GM12878 (cell line): Measurements from ENCODE around the gene TRIM46. TPM values are rescaled to one million over a fixed set of nuclear protein-coding genes. Genes with fewer than 3 reads are reported as not detected.

ENCODE experiments used
- BACH1 ChIP-seq: fragments of 450-650 bp; IDR thresholded peaks from 2 replicates; pipeline ENCODE4 v1.6.1; 2017; ENCODE audit warnings: mild to moderate bottlenecking, borderline replicate concordance
- FOXM1 ChIP-seq: IDR thresholded peaks from 2 replicates; pipeline ENCODE4 v1.6.1; 2012; ENCODE audit warnings: low read depth, mild to moderate bottlenecking, inconsistent platforms, low read length, moderate library complexity
- GABPA ChIP-seq: IDR thresholded peaks from 2 replicates; pipeline ENCODE4 v1.6.1; 2014; ENCODE audit warnings: antibody characterized with exemption, low read depth, mild to moderate bottlenecking, inconsistent platforms
- GATAD2B ChIP-seq: fragments of 450-650 bp; conservative IDR thresholded peaks from 2 replicates; pipeline ENCODE4 v1.6.1; 2017; ENCODE audit warnings: low read depth, mild to moderate bottlenecking, moderate library complexity
- HDGF ChIP-seq: fragments of 450-650 bp; IDR thresholded peaks from 2 replicates; pipeline ENCODE4 v1.6.1; 2016; ENCODE audit warnings: antibody characterized with exemption
- IKZF2 ChIP-seq, 2 experiments: fragments of 450-650 bp; IDR thresholded peaks; 2 replicates each; pipeline ENCODE4 v1.6.1; 2017; ENCODE audit warnings: mild to moderate bottlenecking in 2 of 2, moderate library complexity in 2 of 2
- IRF3 ChIP-seq: fragments of 450-650 bp; IDR thresholded peaks from 2 replicates; pipeline ENCODE4 v1.6.1; 2014; ENCODE audit warnings: mild to moderate bottlenecking
- KLF5 ChIP-seq: fragments of 450-650 bp; IDR thresholded peaks from 2 replicates; pipeline ENCODE4 v1.6.1; 2014; ENCODE audit warnings: mild to moderate bottlenecking; ENCODE audit not compliant: partially characterized antibody
- NBN ChIP-seq: fragments of 450-650 bp; IDR thresholded peaks from 2 replicates; pipeline ENCODE4 v1.6.1; 2016
- PML ChIP-seq: IDR thresholded peaks from 2 replicates; pipeline ENCODE4 v1.6.1; 2012; ENCODE audit warnings: low read length, inconsistent platforms
- POLR2A ChIP-seq: IDR thresholded peaks from 2 replicates; pipeline ENCODE4 v1.6.1; 2011; ENCODE audit warnings: low read depth, mild to moderate bottlenecking, low read length
- POU2F2 ChIP-seq: IDR thresholded peaks from 3 replicates; pipeline ENCODE4 v1.6.1; 2011; ENCODE audit warnings: low read depth, mild to moderate bottlenecking, low read length, borderline replicate concordance
- RAD51 ChIP-seq: fragments of 450-650 bp; IDR thresholded peaks from 2 replicates; pipeline ENCODE4 v1.6.1; 2016; ENCODE audit warnings: moderate library complexity, mild to moderate bottlenecking, inconsistent platforms
- RELB ChIP-seq: fragments of 450-650 bp; IDR thresholded peaks from 2 replicates; pipeline ENCODE4 v1.6.1; 2017; ENCODE audit warnings: low read depth, mild to moderate bottlenecking, moderate library complexity
- REST ChIP-seq: IDR thresholded peaks from 2 replicates; pipeline ENCODE4 v1.6.1; 2012; ENCODE audit warnings: mild to moderate bottlenecking, low read depth, low read length
- SIX5 ChIP-seq: IDR thresholded peaks from 2 replicates; pipeline ENCODE4 v1.6.1; 2011; ENCODE audit warnings: mild to moderate bottlenecking, low read depth, low read length, moderate library complexity; ENCODE audit not compliant: severe bottlenecking
- SRF ChIP-seq, 2 experiments: IDR thresholded peaks; 2 replicates each; pipeline ENCODE4 v1.6.1; 2011; ENCODE audit warnings: low read depth in 2 of 2, low read length in 2 of 2, mild to moderate bottlenecking in 1 of 2, moderate library complexity in 1 of 2
- STAT3 ChIP-seq: IDR thresholded peaks from 2 replicates; pipeline ENCODE4 v1.6.1; 2011; ENCODE audit warnings: low read depth, low read length, improper control_type of control experiment
- ZNF592 ChIP-seq: fragments of 450-650 bp; IDR thresholded peaks from 2 replicates; pipeline ENCODE4 v1.6.1; 2017; ENCODE audit warnings: mild to moderate bottlenecking, moderate library complexity
- polyA plus RNA-seq, 11 experiments: library from polyadenylated mRNA; depleted of rRNA in 4 of 11; unstranded in 6 of 11; stranded (reverse) in 5 of 11; fragments of >200 nt; fragmentation: Nextera tagmentation in 4 of 11; fragmentation: Illumina TruSeq in 1 of 11; extraction: Ambion mirVana in 4 of 11; extraction: Trizol in 1 of 11; gene quantifications; 1 replicate in 1 of 11; 2 replicates in 10 of 11; pipeline versions ENCODE4 v1.2.1 to v1.2.3, GENCODE V29; 2011 to 2016; ENCODE audit warnings: inconsistent platforms in 2 of 11, missing spikeins in 2 of 11, low read depth in 1 of 11
- total RNA-seq, 4 experiments: library from RNA; depleted of rRNA in 3 of 4; stranded (reverse); fragments of >200 nt in 3 of 4; fragmentation: Illumina TruSeq in 1 of 4; extraction: Trizol in 1 of 4; gene quantifications; 2 replicates each; pipeline versions ENCODE4 v1.2.1 to v1.2.3, GENCODE V29; 2013 to 2021

TRIM46 gene
- total and polyA plus RNA-seq, 10 of the 15 experiments (the other 5 are each of a cell fraction or from before 2014, with no cell fraction given) = 0.08 to 3.1 (median 0.97) TPM

GRCh38 chr1:155193275-155193990, 19.8 kb downstream of the TRIM46 start (continued):
- 0 out of 4 replicates have a peak, but pooled peaks of 1 of the 2 experiments have one; percentile 58 for TF ChIP-seq SRF (IDR thresholded peaks at IDR 0.05; ENCODE audit: low read depth in 2 of 2, low read length in 2 of 2)
- TF ChIP-seq IKZF2 (IDR thresholded peaks at IDR 0.05) = peak in 1 of 2 experiments; percentile 55; a peak in 3 of 4 replicates
- TF ChIP-seq STAT3 = no peak
- no peak for TF ChIP-seq SIX5
- no peak for TF ChIP-seq KLF5
- no peak for TF ChIP-seq GABPA
- TF ChIP-seq ZNF592 = peak; percentile 42; the same call in 1 of the 2 replicates
- TF ChIP-seq POU2F2 = peak; percentile 42; the same call in 1 of the 3 replicates
- 0 out of 2 replicates have a peak, but pooled peaks have one; percentile 22 for TF ChIP-seq IRF3
- peak; percentile 53; the same call in 1 of the 2 replicates for TF ChIP-seq RELB
- no peak for TF ChIP-seq FOXM1
- no peak for TF ChIP-seq RAD51
- peak; percentile 47; the same call in 1 of the 2 replicates for TF ChIP-seq POLR2A
- no peak; the same call in 1 of the 2 replicates for TF ChIP-seq PML
- TF ChIP-seq HDGF = peak; percentile 86
- peak; percentile 58 for TF ChIP-seq NBN
- no peak for TF ChIP-seq REST
- TF ChIP-seq GATAD2B = peak; percentile 68
- TF ChIP-seq BACH1 = peak; percentile 27; the same call in 1 of the 2 replicates
